Fibroblast of skin of right biceps (primary cell): Measurements from ENCODE around the gene CSF3R.
A peak's percentile ranks its signal among the peaks of the same experiment; 100 is the strongest.

Source experiments
- DNase-seq: peaks from one replicate; pipeline ENCODE4 v3.0.0-alpha.2; 2013

The CSF3R gene

DNA sequence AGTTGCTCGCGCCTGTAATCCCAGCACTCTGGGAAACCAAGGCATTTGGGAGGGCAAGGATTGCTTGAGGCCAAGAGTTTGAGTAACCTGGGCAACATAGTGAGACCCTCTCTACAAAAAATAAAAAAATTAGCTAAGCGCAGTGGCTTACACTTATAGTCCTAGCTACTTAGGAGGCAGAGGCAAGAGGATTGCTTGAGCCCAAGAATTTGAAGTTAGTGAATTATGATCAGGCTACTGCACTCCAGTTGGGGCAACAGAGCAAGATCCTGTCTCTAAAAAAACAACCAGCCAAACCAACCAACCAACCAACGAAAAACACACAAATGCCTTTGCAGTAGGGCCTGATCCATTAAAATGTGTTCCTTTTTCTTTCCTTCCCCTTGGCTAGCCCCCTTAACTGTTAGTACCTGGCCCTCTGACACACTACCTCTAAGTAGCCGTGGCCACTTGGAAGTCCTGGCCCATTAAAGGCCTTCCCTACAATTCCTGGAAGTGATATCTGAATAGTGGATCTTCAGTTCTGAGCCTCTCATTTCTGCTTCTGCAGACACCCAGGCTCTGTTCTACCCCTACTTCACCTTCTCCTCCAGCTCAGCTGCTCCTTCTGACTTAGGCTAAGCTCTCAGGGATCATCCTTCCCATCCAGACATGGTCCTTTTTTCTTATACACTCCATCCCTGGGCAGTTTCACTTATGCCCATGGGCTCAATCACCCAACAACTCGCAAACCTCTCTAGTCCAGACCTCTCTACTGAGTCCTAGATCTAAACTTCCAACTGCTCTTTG, 28.9 kb downstream of the CSF3R start:
- no peak for DNase-seq

DNA sequence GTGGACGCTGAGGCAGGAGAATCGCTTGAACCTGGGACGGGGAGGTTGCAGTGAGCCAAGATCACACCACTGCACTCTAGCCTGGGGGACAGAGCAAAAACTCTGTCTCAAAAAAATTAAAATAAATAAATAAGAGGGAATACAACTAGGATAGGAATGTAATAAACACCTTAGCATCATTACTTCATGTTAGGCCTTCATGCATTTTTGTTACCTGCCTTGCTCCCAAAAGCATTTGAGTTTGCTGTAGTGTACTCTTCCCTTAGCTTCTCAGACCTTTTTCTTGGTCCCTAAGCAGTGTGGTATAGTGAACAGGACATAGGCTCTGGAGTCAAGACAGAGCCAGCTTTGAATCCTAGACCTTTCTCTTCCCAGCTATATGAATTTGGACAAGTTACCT, 29.7 kb downstream of the CSF3R start:
- no peak for DNase-seq

DNA sequence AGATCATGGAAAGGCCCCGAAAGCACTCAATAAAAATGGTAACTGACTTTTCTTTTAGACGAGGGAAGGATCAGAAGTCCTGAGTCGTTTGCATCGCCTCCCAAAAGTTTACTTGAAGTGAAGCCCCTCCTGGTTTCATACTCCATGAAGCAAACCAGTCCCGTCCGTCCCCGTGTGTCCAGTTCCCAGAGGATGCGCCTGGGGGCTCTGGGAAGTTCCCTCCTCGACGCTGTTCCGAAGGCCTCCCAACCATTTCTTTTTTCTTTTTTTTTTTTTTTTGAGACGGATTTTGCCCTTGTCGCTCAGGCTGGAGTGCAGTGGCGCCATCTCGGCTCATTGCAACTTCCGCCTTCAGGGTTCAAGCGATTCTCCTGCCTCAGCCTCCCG, 31.8 kb downstream of the CSF3R start:
- DNase-seq = no peak

DNA sequence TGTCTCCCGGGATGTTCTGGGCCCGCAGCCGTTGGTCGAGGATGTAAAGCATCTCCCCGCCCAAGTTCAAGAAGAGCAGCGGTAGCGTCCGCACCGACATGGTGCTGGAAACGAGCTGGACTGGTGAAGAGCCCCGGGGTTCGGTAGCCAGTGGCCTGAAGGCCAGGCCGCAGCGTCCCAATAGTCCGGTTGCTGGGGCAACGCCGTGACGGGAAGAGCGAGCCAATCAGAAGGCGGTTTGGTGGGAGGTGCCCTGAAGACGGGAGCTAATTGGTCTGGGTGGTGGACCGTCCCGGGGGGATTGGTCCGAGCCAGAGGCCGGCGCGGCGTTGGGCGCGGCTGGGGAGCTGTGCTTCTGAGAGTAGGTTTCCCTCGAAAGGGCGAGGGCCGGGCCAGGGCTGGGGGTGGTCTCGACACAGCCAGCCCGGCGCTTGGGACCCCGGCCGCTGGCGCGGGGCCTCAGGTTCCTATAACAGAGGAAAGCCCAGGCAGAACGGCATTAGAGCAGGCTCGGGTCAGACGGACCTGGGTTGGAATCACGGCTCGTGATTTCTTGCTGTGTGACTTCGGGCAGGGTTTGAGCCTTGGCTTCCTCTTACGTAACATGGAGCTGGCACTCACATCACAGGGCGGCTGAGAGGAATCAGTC, 32.3 kb downstream of the CSF3R start, which contains the start of gene OSCP1:
TSS of gene OSCP1 (minus strand) at position 182 of the 649 bp plus-strand sequence. CDS start at position 100, 82 bp downstream.
- DNase-seq = peak; percentile 95

DNA sequence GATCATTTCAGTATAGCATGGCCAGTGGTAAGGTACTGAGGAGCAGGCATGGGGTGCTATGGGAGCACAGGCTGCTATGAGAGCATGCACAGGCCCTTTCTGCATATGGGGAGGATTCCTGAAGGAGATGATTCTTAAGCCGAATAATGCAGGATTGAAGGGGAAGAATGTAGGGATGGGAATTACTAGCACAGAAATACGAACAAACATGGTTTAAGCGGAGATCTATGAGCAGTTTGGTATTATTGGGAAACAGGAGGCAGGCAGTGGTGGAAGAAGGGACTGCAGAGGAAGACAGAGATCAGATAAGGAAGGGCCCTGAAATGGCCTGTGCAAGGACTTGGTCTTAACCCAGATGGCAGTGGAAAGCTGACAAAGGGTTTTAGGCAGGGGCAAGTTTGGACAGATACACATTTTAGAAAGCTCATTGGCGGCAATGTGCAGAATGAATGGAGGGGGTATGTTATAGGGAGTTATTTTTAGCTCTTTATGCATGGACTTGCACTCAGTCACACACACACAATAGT, 34.1 kb downstream of the CSF3R start:
- DNase-seq = no peak

DNA sequence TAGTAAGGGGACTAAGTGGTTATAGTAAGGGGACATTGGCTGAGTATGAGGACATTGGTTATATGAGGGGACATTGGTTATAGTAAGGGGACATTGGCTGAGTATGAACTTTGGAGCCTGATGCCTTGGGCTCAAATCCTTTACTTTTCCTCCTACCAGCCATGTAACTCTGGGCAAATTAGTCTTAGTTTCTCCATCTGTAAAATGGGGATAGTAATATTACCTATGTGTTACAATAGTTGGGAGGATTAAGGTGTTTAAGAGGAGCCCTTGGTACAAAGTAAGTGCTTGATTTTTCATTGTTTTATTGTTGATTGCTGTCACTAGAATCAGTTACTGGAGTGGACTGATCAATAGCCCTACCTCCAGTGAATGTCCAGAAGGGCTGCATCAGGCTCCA, 35.3 kb downstream of the CSF3R start:
- DNase-seq = no peak

DNA sequence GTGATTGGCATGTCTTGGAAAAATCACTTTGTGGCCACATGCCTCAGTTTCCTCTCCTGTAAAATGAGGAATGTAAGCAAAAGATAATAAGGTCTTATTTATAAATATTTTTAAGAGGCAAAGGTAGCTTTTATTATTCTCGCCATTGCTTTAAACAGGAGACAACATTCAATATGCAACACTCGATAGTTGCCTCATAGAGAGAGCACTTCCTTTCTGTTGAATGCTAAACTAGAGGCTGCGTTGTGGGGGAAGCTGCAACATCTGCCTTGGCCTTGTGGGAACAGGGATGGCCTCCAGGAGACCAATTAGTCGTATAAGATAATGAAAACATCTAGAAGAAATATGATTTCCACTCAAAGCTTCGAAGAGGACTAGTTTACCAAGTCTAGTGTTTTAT, 36.0 kb downstream of the CSF3R start:
- no peak for DNase-seq

DNA sequence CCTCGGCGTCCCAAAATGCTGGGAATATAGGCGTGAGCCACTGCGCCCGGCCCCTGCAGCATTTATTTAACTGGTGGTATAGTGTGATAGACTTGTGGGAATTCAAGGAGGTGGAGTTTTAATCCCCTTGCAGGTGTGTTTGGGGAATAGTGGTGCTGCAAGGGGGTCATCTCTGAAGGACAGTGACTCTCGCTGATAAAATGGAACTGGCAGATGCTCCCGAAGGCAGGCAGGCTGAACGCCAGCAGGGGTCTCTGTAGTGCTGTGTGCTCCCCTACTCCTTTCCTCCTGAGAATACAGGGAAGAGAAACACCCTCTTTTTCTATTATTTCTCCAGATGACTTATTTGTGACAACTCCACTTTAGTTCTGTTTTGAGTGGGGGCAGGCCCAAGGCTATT, 36.4 kb downstream of the CSF3R start:
- no peak for DNase-seq

DNA sequence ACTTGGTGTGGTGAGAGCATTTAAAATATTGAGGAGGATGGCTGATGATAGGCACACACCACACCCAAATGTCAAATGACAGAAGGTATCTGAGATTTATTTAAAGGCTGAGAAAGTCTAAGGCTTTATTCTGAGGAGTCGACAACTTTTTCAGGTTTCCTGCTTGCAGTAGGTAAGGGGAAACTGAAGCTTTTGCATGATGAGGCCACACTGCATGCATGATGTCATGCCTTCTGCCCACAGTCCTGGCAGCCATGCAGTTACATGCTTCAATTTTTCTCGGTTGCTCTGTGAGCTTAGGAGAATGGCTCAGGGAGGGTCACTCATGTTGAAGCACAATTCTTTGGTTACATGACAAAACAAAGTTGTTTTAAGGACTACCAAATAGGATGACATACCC, 39.4 kb downstream of the CSF3R start:
- no peak for DNase-seq

DNA sequence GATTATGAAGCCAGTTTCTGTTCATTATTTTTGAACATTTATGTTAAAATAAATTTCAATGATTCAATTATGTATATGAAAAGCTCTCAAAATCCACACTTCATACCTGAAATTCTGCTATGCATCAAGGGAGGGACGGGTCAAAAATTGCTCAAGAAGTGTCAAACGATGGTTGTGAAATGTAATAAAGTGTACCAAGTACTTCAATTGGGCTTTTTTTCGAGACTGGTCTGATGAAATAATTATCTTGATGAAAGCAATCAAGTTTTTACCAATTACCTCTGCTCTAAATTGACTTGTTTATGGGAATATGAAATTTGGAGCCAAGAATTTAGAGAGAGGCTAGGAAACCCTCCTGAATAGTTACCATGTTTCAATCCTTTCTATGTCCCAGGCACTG, 40.4 kb downstream of the CSF3R start:
- no peak for DNase-seq

DNA sequence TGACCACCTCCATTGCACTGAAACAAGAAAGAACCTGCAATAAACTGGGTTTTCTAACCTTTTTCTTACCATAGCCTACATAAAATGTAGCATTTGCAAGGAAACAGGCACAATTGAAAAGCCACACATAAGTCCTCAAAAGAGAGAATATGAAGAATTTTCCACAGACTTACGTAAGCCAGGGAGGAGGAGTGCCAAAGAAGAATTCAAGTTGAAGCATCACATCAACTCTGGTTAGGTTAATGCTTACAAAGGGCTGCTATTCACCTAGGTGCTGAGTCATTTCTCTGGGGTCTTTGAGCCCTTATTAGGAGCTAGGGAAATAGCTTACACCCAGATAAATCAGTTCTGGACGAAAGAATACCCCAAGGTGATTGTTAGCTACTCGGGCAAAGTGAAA, 42.1 kb downstream of the CSF3R start:
- no peak for DNase-seq

DNA sequence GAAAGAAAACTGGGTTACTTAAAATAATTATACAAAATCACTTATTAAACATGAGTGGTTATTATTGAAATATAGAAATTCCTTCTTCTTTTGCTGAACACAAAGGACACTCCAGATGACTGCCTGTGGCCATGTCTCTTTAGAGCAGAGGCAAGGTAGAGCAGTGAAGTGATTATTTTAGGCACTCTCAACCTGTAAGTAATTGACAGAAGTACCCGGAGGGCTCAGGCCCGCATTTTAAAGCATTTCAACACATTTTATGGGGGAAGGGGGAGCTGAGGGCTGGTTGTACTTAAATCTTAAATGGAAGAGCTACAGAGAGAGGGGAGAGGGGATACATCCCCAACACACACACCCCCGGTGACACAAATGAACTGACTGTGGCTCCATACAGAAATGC, 42.7 kb downstream of the CSF3R start:
- no peak for DNase-seq

DNA sequence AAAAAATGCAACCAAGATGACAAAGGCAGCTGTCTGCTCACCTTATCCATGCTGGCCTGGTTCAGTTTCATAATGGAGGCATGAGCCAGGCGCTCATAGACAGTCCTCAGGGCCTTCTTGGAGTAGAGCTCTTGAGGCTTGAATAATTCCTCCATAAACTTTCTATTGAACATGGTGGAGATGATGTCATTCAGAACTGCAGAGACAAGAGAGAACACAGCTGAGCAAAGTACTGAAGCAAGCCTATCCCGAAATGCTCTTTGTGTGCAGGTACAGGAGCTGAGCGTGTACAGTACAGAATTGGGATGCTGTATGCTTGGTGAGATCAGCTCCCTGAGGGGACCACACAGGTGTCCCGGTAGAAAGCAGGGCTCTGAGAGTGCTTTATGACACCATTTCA, 44.0 kb downstream of the CSF3R start:
- DNase-seq = no peak

DNA sequence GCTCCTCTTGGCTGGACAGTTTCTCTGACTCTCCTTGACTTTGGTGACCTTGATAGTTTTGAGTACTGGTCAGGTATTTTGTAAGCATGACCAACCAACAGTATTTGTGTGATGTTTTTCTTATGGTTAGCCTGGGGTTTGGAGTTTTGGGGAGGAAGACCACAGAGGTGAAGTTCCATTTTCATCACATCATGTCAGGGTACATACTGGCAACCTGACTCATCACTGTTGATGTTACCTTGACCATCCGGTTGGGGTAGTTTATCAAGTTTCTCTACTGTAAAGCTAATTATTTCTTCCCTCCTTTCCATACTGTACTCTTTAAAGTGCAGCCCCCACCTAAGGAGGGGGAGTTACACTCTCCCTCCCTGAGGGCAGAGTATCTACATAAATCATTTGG, 45.9 kb downstream of the CSF3R start:
- DNase-seq = no peak

DNA sequence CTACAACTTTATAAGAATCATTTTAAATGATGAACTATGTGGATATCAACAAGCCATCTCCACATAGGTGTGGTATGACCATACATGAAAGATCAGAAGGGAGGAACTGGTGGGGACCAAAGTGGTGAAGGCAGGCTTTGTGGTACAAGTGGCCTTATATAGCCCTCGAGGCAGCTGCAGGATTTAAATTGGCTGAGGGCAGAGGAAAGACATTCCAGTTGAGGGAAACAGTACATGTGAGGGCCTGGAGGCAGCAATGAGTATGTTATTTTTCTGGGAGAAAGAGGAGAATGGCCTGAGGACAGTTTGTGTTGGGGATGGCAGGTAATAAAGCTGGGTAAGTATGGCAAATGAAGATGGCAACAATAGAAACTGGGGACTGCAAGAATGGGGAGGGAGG, 49.6 kb downstream of the CSF3R start:
- no peak for DNase-seq

DNA sequence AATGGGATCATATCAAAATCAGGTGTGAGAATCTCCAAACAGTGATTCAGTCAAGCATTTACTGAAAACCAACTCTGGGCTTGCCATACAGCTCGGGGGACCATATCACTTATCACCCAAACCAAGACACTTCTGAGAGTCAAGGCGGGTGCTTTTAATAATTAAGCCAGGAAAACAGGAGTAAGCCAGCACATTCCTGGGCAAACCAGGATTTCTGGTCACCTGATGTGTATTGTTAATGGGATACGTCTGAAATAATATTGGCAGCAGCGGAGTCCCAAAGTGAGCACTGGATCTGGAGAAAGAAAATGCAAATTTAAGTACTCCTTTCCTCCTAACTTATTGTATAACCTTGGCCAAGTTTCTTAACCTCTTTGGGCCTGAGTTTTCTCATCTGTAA, 50.1 kb downstream of the CSF3R start:
- DNase-seq = no peak

DNA sequence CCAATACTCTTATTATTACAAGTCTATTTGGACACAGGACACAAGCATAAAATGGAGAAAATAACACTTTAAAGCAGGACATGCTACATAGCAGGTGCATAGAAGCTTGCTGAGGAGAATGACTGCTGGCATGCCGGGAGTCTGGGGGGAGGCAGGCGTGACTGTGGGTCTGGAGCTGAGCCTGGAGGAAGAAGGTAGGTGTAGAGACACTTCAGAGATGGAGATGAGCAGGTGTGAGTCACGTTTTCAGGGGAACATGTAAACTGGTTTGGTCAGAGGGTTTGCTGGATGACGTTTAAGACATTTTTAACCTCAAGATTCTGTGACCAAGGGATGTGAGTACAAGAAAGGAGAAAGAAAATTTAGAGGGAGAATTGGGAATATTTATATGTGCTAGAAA, 56.9 kb downstream of the CSF3R start:
- DNase-seq = no peak

DNA sequence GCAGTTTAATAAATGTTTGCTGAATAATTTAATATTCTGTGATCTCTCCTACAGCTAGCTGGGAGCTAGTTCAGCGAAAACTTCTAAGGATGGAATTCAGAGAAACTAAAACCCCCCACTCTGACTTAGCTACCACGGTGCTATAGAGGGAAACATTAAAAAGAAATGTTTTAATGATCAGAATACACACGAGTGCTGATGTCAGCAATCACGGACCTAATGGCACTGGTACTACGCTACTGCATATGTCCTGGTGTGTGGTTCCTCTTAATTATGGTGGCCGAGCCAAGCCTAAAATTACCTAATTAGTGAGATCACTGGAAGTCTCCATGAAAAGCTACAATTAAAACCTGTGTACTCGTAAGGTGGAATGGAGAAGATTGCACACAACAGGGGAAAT, 61.1 kb downstream of the CSF3R start:
- no peak for DNase-seq

DNA sequence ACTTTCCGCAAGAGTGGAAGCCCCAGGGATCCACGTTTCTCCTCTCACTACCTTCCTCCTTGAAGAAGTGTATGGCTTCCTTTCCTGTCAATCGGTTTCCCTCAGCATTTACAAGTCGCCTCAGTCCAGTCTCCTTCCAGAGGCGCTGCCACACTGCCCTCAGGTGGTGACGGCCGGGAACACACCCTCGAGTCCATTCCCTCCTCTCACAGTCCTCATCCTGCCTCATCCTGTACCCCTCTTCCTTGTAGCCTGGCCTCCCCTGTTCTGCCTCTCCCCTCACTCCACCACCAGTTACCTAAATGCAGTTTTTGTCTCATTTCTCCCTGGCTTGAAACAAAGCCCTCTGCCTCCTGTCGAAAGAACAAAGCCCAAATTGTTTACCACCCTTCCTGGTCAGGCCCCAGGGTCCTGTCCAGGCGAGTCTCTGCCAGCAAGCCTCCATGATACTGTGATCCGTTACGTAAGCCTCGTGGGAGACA, 61.8 kb downstream of the CSF3R start:
- peak; percentile 76 for DNase-seq

DNA sequence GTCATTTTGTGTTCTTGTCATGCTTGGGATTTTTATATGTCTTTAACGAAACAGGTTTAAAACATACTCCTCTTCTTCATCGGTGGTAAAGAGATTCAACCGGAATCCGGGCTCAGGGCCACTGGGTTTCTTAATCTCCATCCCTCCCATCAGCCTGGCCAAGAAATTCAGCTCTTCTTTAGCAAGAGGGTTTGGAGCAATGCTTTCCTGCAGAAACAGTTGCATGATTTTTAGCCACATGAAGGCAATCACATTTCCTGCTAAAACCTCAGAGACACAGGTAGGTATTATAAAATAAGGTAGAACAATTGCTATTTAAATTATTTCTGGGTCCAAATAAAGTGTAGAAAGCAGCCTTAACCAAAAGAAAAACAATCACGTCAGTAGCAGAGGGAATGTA, 62.3 kb downstream of the CSF3R start:
- DNase-seq = no peak

DNA sequence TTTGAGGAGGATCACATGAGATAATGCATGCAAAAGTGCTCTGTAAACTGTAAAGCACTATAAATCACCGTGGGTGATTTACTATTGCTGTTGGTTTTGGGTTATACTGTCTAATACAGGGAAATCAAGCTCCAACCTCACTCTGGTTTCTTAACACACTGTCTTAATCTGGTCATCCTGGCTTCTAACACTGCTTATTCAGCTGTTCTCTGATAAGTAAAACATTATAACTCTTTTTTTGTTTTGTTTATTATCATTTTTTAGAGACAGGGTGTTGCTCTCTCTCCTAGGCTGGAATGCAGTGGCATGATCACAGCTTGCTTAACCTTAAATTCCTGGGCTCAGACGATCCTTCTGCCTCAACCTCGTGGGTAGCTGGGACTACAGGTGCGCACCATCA, 63.1 kb downstream of the CSF3R start:
- no peak for DNase-seq

DNA sequence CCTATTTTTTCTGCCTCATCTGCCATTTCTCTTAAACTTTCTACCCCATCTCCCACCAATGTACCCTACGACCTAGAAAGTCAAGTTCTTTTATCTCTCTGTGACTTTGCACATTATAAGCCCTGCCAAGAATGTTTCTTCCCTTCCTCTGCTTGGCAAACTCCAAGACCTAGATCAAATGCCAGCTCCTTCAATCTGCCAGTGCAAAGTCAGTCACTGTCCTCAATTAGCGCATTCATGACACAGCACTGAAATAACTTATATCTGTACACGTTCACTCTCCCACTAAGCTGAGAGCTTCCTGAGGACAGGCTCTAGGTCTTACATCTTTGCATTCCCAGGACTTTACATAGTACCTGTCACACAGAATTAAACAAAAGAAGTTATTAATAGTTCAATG, 63.6 kb downstream of the CSF3R start:
- no peak for DNase-seq

DNA sequence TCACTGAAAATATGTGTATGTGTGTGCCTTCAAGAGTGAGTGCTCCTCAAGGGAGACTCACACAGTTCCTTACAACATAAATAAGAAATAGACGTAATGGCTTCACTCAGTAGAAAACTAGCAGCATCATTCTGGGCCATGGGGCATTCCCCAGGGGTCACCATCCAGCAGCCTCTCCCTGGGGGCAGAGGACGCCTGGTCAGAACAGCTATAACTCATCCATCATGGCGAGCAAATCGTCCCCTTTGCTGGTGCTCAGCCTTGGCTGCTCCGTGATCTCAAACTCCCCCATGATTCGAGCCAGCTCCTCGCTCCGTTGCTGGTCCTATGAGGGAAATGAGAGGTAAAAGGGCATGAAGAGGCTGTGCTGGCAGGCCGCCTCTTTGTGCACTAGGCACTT, 64.8 kb downstream of the CSF3R start:
- no peak for DNase-seq
